HG03575 (cell line): Measurements from ENCODE around the gene AGBL4.

Experiments
- ATAC-seq: cut with Tn5 transposase; IDR thresholded peaks from one replicate; pipeline ENCODE4 v1.9.1; 2021; ENCODE audit not compliant: unreplicated experiment, insufficient number of reproducible peaks, low FRiP score; ENCODE audit errors: extremely low read depth

AGBL4 gene

GRCh38 chr1:48619539-48619938 lies 1404.2 kb downstream of the AGBL4 start:
- no peak for ATAC-seq

GRCh38 chr1:48617252-48617651 lies 1406.5 kb downstream of the AGBL4 start:
- ATAC-seq: no peak

- no peak for ATAC-seq
Observed at GRCh38 chr1:48616710-48617109, 1407.0 kb downstream of the AGBL4 start.

- no peak for ATAC-seq
Observed at GRCh38 chr1:48611841-48612240, 1411.9 kb downstream of the AGBL4 start.

GRCh38 chr1:48610628-48611542 lies 1412.9 kb downstream of the AGBL4 start:
- ATAC-seq: no peak

GRCh38 chr1:48608882-48609281 lies 1414.9 kb downstream of the AGBL4 start:
- ATAC-seq: no peak

- ATAC-seq: no peak
Observed at GRCh38 chr1:48603222-48603621, 1420.5 kb downstream of the AGBL4 start.

GRCh38 chr1:48602349-48602748 lies 1421.4 kb downstream of the AGBL4 start:
- no peak for ATAC-seq

GRCh38 chr1:48600182-48600581 lies 1423.6 kb downstream of the AGBL4 start:
- ATAC-seq: no peak

- no peak for ATAC-seq
Observed at GRCh38 chr1:48597663-48598062, 1426.1 kb downstream of the AGBL4 start.

- no peak for ATAC-seq
Observed at GRCh38 chr1:48596046-48596445, 1427.7 kb downstream of the AGBL4 start.

GRCh38 chr1:48595613-48596012 lies 1428.1 kb downstream of the AGBL4 start:
- no peak for ATAC-seq

GRCh38 chr1:48592330-48592729 lies 1431.4 kb downstream of the AGBL4 start:
- no peak for ATAC-seq

GRCh38 chr1:48591181-48591580 lies 1432.6 kb downstream of the AGBL4 start:
- ATAC-seq: no peak

- no peak for ATAC-seq
Observed at GRCh38 chr1:48588061-48588460, 1435.7 kb downstream of the AGBL4 start.

GRCh38 chr1:48582408-48582807 lies 1441.3 kb downstream of the AGBL4 start:
- ATAC-seq: no peak

- ATAC-seq: no peak
Observed at GRCh38 chr1:48581270-48581669, 1442.5 kb downstream of the AGBL4 start.

- no peak for ATAC-seq
Observed at GRCh38 chr1:48576565-48576964, 1447.2 kb downstream of the AGBL4 start.

GRCh38 chr1:48572646-48573258 lies 1451.0 kb downstream of the AGBL4 start:
- no peak for ATAC-seq

GRCh38 chr1:48572134-48572533 lies 1451.6 kb downstream of the AGBL4 start:
- no peak for ATAC-seq
